Femur (tissue), 1 donor: Measurements from ENCODE around the gene VAPB.

Experiments used
- DNase-seq: peaks from one replicate; pipeline ENCODE4 v3.0.0-alpha.2; 2017

VAPB gene

DNA sequence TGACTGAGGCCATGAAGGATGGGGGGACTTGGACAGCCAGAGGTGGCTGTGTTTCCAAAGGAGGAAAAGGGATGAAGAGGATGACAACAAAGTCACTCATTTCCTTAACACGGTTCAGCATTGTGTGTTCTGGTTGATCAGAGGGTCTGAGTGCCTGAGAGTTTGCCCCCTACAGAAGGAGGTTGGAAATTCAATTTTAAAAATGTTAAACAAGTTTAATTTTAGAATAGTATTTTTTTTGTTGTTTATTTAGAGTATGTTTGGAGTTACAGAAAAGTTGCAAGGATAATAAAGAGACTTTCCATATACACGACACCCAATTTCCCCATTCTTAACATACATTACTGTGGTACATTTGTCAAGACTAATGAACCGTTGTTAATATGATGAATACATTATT is 10.3 kb upstream of the VAPB start:
- no peak for DNase-seq

DNA sequence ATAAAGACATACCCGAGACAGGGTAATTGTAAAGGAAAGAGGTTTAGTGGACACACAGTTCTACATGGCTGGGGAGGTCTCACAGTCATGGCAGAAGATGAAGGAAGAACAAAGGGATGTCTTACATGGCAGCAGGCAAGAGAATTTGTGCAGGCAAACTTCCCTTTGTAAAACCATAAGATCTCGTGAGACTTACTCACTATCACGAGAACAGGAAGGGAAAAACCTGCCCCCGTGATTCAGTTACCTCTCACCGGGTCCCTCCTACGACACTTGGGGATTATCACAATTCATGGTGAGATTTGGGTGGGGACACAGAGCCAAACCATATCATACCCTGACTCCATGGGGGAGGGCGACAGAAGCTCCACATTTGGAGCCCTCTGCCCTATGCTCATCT is 7.4 kb upstream of the VAPB start:
- no peak for DNase-seq

DNA sequence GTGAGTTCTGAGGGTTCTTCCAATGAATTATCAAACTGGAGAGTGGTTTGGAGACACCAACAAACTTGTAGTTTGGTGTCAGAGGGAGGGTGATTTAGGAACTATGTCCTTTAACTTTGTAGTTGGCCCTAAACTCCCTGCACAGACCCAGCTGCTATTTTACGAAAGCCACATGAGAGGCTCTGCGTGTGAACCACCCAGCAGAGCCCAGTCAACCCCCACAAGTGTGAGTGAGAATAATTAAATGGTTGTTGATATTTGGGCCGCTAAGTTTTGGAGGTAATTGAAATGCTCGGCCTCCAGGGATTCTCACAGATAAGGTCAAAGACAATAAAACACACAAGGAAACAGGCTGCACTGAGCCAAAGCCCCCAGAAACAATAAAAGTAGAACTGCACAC is 6.9 kb upstream of the VAPB start:
- DNase-seq, result no peak

DNA sequence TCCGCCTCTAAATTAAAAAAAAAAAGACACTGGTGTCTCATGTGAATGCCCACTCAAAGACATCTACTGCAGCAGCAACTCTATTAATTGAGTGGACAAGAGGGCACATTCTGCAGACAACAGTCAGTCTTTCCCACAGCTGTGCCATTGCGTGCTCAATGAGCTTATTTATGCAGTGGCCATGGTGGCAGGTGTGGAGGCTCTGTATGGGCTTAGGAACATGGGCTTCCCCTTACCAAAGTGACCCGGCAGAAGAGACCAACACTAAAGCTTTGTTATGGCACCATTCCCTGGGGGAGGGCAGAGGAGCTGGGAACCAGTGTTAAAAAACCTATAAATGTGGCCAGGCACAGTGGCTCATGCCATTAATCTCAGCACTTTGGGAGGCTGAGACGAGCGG is 4.2 kb upstream of the VAPB start:
- peak; percentile 27 for DNase-seq

GRCh38 chr20:58388028-58388601 is 914 bp upstream of the VAPB start:
- DNase-seq, result no peak

DNA sequence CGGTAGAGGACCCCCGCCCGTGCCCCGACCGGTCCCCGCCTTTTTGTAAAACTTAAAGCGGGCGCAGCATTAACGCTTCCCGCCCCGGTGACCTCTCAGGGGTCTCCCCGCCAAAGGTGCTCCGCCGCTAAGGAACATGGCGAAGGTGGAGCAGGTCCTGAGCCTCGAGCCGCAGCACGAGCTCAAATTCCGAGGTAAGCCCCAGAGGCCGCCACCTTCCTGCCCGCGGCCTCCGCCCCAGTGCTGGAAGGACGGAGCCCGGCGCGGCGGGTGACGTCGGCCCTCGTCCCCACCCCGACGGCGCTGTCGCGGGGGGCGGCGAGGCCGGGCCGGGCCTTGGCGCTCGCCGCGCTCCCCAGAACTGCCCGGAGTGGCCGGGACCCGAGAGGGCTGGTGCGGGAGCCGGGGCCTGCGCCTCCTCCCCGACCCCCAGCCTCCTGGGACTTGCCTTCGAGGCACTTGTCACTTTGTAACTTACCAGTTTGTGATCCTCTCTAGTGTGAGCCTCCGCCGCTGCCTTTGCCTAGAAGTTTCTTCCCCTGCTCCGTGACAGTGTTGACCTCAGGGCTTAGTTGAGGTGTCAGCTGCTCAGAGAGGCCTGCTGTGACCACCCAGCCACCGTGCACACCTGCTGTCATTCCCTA is 417 bp downstream of the VAPB start:
- peak; percentile 63 for DNase-seq

DNA sequence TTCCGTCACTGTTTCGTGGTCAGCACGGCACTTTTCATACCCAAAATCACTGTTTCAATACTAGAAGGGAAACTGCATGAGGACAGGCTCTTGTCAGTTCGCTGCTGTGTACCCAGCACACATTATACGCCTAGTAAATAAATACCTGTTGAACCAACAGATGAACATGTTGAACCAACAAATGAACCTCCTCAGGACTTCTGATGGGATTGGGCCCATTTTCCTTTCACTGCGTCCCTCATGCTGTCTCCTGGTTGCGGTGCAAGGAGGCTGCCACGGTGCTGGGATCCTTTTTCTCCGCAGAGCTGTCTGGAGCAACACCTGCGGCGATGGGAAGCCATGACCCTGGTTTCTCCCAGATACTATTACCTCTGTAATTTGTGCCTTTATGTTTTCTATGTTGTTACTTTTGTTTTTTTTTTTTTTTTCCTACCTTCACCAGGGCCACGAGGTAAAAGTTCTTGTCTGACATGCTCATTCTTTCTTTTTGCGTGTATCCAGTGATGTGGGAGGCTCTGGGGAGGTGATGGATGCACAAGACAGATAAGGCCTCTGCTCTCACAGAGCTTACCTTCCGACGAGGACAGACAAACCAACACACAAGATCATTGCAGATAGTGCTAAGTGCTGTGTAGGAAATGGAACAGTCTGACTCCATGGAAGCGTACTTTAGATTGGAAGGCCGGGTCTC is 1.1 kb downstream of the VAPB start:
- no peak for DNase-seq

GRCh38 chr20:58390659-58391035 is 1.6 kb downstream of the VAPB start:
- no peak for DNase-seq

GRCh38 chr20:58392286-58392685 is 3.3 kb downstream of the VAPB start:
- no peak for DNase-seq

DNA sequence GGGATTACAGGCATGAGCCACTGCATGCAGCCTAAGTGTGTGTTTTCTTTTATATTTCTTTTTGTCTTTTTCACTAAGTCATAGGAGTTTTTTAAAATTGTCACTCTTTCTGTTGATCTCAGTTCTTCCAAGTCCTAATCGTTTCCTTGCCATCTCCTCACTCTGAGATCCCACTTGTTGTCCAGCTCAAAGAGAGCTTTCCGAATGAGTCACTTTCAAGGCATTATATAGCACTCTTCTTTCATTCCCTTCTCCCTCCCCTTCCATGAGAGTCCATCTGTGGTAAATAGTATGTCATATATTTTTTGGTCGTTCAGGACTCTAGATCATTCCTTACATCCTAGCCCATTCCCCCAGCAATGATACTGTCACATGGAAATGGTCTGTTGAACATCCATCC is 4.3 kb downstream of the VAPB start:
- no peak for DNase-seq

- no peak for DNase-seq
Observed at GRCh38 chr20:58394801-58395200, 5.8 kb downstream of the VAPB start.

GRCh38 chr20:58395604-58396003 is 6.6 kb downstream of the VAPB start:
- DNase-seq, result no peak

- DNase-seq, result no peak
Observed at GRCh38 chr20:58397429-58397828, 8.4 kb downstream of the VAPB start.

DNA sequence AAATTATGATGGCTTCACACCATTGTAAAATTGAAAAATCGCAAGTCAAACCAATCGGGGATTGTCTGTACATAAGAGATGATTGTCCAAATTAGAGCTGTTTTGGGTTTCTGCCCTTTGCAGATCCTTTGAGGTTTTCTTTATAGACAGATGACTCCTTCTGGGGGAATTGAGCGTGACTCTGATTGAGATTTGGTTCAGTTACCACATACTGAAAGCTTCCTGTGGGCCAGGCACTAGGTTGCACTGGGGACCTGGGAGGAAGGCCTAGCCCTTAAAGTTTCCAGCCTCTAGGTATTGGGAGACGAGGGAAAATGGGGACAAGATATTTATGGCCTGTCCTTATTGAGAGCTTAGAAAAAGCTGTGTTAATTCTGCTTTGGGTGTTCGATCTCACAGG is 9.2 kb downstream of the VAPB start:
- no peak for DNase-seq

GRCh38 chr20:58399926-58400325 is 10.9 kb downstream of the VAPB start:
- DNase-seq, result no peak

GRCh38 chr20:58401162-58401561 is 12.1 kb downstream of the VAPB start:
- DNase-seq, result no peak

- DNase-seq, result no peak
Observed at GRCh38 chr20:58402305-58402704, 13.3 kb downstream of the VAPB start.

GRCh38 chr20:58402827-58403226 is 13.8 kb downstream of the VAPB start:
- DNase-seq, result no peak

DNA sequence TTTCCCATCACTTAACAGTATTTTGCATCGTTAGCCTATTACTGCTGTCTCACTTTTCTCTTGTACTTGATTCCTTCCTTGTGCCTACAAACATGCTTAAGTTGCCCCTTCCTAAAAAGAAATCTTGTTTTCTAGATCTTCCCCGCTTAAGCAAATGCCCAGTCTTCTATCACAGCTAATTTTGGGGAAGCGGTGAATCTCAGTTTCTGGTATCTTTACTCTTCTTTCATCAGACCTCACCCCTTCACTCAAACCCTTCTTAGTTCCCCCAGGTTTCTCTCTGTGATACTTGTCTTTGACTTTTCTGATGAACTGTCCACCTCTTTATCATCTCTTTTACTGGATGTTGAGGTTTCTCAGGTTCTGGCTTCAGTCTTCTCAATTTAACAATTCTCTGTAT is 14.2 kb downstream of the VAPB start:
- DNase-seq, result no peak

GRCh38 chr20:58405504-58406291 is 16.7 kb downstream of the VAPB start:
- no peak for DNase-seq

- DNase-seq, result no peak
Observed at GRCh38 chr20:58406422-58407001, 17.5 kb downstream of the VAPB start.

DNA sequence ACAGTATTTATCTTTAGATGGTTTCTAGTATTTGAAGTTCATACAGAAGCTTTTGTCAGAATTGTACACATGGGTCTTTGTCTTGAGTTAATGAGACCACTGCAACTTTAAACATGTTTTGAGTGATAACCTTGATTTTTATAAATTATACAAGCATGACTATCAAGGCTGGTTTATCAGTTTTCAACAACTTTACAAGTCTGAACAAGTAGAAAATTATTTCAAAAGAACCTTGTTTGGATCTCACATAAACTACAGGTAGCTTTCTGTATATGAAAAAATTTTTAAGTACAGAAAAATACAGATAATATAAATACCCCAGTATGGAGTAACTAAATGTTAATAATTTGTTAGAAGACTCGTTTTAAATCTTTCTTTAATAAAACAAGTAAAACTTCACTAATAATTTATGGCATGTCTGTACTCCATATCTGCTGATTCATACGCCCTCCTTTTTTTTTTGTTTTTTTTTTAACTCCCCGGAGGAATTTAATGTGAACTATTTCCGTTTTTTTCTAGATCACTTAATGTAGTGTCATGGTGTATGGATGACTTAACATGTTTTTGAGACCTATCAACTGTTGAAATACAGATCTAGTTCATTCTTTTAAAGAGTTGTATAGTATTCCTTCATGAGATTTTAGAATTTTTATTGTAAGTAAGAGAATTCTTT is 18.3 kb downstream of the VAPB start:
- DNase-seq, result no peak
